Tongue (tissue), 2 donors: ENCODE data around the gene SRRM5. TPM values are rescaled to one million over a fixed set of nuclear protein-coding genes. Genes with fewer than 3 reads are reported as not detected.
"Not testable (repeated sequence)": the region's sequence is repeated elsewhere in the genome, so short reads cannot be mapped to it uniquely, and the experiment has no call there.

Source experiments
- DNase-seq: peaks from one replicate; pipeline ENCODE4 v3.0.0-alpha.2; 2015
- total RNA-seq: library from RNA; depleted of rRNA; stranded (reverse); fragments of >200 nt; gene quantifications from one replicate; pipeline ENCODE4 v1.2.3, GENCODE V29; 2014

SRRM5 gene
- total RNA-seq, 1 donor from 2014 or later, result not detected

GRCh38 chr19:43591904-43592772 is 19.8 kb upstream of the SRRM5 start:
- no peak for DNase-seq

DNA sequence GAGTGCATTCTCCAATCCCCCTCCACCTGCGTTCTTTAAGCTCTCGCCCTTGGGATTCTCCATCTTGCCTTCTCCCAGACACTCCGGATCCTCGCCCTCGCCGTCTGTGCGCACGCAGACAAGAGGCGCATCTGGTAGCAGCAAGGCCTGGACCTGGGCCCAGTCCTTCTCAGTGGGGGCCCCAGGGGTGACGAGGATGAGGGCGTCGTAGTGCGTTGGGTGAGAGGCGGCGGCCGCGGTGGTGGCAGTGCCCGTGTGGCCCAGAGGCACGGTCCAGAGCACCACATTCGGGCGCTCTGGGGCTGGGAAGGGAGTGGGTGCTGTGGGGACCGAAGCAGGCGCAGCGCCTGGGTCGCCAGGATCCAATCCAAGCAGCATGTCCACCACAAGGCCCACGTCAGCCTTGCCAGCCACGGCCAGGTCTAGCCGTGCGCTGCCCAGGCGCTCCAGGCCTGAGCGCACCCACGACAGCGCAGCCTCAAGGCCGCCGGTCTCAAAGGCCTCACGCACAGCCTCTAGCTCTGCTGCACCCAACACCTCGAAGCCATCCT is 19.0 kb upstream of the SRRM5 start:
- DNase-seq, result no peak

GRCh38 chr19:43594081-43594697 is 17.7 kb upstream of the SRRM5 start:
- DNase-seq, result no peak

DNA sequence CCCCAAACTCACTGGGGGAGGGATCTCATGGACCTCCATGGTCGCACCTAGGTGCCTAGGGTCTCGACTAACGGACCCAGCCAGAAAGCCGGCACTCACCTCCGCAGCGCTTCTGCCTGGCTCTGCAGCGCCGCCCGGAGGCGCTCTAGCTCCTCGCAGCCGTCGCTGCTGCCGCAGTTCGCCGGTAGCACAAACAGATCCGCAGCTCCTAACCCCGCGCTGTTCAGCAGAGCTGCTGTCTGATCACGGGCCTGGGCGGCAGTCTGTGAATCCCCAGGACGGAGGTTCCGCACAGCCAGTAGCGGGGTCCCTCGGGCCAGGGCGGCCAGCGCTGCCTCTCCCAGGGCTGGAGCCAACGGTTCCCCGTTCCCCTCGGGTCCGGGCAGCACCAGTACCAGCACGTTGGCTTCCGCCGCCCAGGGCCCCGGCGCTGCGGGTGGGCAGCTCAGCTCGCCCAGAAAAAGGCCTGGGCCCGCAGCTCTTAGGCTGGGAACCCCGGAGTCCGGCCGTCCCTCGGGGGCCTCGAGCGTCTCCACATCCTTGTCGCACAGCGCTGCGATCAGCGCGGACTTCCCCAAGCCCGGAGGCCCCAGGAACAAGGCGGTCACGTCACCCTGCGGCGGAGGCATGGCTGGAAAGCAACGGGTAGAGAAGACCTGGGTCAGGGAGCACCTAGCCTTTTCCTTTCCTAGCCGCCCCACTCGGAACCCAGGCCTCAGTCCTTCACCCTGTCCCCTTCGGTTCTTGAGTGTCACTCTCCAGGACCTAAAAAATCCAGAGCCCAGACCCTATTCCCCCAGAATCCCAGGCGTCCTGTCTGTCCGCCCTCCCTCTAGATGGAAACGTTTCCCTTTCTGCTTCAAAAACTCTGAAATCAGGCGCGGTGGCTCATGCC is 16.9 kb upstream of the SRRM5 start:
- DNase-seq, result peak; percentile 70

- no peak for DNase-seq
Measured at GRCh38 chr19:43595605-43595998, 16.3 kb upstream of the SRRM5 start.

DNA sequence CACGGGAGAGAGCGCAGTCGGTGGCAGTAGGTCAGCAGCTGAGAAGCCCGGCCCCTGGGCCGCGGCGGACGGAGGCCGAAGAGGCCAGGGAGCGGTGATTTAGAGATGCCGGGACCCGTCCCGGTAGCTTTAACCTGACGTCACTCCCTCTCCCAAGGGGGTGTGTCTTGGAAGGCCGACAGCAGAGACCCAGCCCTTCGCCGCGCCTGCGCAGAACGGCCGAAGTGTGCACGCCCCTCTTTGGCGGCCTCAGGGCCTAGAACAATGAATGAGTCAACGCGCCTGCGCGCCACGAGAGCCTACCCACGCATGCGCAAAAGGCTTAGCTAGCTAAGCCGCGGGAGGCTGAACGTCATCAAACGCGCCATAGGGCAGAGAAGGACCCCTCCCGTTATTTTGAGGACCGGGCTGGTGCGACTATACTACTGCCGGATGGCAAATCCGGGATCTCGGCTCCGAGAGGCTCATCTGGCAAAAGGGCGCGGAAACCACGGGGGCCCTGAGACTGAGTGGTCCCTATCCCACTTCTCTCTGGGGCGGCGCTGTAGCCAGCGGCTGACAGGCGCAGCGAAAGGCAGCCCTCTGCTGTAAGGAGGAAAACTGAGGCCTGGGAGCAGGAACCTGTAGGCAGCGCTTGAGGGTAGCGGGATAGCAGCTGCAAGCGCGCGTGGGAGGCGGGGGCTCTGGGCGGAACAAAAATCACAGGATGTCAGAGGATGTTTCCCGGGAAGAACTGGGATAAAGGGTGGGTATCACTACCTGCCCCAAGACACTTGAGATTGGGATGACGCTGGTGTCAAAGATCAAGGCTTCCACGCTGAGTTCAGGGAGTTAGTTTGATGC is 15.7 kb upstream of the SRRM5 start, which contains the start of the genes IRGQ and ZNF576:
TSS of gene IRGQ (minus strand) at position 136 of the 843 bp plus-strand sequence. CDS start 796 bp downstream, outside the sequence.
TSS of gene ZNF576 (plus strand) at position 597 of the 843 bp plus-strand sequence. CDS start 514 bp downstream, outside the sequence.
- DNase-seq, result peak; percentile 100

GRCh38 chr19:43596842-43597461 is 14.9 kb upstream of the SRRM5 start:
- no peak for DNase-seq

GRCh38 chr19:43597876-43598275 is 14.0 kb upstream of the SRRM5 start:
- DNase-seq, result no peak

- no peak for DNase-seq
Measured at GRCh38 chr19:43598445-43599240, 13.2 kb upstream of the SRRM5 start.

DNA sequence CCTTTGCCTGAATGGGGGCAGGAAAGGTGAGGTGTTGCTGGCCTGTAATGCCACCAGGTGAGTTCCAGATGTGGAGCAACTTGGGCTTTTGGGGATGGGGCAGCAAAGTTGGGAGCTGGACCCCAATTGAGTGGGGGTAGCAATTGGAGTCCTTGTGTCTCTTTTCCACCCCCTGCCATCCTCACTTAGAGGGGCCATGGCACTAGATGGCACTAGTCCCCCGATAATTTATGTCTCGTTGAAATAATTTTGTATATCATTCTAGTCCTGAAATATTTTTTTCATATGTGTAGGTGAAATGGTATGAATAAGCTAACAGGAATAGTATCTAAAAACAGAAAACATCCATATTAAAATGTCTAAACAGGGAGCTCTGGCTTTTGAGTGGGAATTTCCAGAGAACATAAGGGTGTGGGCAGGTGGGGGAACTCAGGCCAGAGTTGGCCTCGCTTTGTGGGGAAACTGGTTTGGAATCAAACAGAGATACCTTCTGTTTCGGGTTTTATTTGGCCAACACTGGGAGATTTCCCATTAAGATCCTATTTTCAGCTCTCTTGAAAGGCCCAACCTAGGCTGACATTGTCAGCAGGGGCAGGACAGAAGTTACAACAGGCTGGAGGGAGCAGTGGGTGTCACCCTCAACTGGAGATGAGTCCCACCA is 12.1 kb upstream of the SRRM5 start:
- no peak for DNase-seq

GRCh38 chr19:43600326-43600725 is 11.6 kb upstream of the SRRM5 start:
- not testable (repeated sequence) for DNase-seq

DNA sequence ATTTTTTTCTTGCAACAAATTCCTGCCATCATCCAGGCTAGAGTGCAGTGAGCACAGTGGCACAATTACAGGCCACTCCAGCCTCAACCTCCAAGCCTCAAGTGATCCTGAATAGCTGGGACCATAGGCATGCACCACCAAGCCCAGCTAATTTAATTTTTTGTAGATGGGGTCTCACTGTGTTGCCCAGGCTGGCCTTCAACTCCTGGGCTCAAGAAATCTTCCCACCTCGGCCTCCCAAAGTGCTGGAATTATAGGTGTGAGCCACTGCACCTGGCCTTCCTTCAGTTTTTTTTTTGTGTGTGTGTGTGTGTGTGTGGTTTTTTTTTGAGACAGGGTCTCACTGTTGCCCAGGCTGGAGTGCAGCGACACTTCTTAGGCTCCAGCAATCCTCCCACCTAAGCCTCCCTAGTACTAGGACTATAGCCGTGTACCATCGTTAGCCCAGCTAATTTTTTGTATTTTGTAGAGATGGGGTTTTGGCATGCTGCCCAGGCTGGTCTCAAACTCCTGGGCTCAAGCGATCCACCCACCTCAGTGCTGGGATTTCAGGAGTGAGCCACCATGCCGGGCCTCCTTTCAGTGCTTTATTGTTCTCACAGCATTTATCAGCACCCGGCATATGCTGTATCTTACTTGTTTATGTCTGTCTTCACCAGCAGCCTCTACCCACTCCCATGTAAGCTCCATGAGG is 5.9 kb upstream of the SRRM5 start:
- DNase-seq, result no peak

DNA sequence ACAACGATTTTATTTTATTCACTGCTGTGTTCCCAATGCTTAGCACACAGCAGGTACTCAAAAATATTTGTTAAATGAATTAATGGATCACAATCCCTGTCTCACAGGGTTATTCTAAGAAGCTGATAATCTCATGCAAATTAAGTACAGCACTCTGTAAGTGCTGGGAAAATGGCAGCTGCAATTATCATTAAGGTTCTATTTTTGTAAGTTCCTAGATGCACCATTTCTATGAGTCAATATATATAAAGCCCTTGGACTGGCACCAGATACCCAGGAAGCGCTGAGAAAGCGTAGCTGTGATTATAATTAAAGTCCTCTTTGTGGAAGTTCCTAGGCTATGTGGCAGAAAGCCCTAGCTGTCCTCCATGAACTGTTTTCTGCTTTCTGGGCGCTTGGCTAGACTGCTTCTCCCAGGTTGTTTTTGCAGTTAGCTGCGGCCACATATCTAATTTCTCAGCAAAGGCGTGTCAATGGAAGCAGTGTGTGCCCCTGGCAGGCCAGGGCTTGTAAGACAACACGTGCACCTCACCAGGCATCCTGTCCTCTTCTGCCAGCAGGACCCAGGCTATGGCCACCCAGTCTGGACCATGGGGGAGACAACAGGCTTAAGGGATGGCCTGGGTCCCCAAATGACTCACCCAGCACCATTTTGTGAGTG is 5.2 kb upstream of the SRRM5 start:
- peak; percentile 37 for DNase-seq

- no peak for DNase-seq
Measured at GRCh38 chr19:43607238-43608205, 4.4 kb upstream of the SRRM5 start.

DNA sequence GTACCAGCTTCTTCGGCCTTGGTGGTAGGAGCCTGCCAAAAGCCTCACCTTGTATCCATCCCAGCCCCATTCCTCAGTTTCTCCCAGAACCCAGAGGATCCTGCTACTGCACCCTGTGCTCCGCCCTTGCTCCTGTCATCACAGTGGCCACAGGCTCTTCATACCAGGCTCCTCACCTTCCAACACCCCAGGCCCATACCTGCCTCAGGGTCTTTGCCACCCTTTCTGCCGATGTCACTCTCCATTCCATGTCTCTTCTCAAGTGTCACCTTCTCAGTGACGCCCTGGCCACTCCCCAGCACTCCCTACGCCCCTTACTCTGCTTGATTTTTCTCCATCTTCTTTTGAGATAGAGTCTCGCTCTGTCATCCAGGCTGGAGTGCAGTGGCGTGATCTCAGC is 2.0 kb upstream of the SRRM5 start:
- no peak for DNase-seq

DNA sequence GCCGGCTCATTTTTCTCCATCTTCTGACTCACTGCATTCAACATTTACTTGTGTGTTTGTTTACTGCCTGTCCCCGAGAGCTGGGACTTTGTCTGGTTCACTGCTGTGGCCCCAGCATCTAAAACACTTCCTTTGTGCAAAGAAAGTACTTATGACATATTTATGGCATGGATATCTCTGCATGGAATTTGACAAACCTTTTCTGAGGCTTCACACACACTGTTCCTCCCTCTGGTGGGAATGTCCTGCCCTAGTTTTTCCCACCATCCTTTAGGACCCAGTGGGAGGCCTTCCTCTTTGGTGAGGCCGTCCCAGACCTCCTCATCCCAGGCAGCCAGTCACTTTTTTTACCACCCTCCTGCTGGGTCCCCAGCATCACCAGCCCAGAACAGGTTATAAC is 1.4 kb upstream of the SRRM5 start:
- no peak for DNase-seq

DNA sequence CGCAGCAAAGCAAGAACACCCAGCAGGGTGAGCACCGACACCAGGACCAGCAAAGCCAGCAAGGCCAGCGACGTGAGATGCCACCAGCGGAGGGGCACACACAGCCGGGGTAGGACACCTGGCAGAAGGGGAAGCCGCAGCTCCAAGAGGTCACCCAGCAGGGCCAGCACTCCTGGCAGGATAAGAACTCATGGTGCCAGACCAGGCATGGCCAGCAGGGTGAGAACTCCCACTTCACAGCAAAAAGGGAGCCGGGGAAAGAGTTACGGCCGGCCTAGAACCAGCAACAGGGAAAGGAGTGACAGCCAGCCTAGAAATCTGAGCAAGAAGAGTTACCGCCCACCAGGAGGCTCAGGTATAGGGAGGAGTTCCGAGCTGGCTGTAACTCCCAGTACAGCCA is 486 bp downstream of the SRRM5 start:
- DNase-seq, result no peak
